Measurements from ENCODE around the gene ALDH1A1.

Gene ALDH1A1

DNA sequence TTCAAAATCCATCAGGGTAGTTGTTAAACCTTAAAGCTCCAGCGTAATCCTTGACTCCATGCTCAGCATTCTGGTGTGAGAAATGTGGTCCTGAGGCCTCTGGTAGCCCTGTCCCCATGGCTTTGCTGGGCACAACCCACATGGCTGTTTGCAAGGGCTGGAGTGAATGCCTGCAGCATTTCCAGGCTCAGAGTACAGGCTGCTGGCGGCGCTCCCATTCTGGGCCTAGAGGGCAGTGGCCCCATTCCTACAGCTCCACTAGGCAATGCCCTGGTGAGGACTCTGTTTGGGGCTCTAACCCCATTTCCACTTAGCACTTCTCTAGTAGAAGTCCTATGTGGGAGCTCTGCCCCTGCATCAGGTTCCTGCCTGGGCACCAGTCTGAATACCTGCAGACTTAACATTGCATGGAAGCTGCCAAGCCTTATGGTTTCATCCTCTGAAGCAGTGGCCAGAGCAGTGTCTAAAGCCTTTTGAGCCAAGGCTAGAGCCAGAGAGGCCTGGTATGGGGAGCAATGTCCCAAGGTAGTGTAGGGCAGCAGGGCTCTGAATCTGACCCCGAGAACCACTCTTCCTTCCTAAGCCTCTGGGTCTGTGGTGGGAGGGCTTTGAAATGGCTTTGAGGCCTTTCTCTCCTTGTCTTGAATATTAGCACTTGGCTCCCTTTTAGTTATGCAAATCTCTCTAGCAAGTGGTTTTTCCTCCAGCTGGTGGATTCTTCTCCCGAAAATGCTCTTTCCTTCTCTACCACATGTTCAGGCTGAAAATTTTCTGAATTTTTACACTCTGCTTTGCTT, 5.8 kb upstream of the ALDH1A1 start:
- no peak for TF ChIP-seq GATA2 (IDR thresholded peaks at IDR 0.05; ENCODE audit: low read depth, low read length)
- no peak for TF ChIP-seq GATA3 (IDR thresholded peaks at IDR 0.05; ENCODE audit: low read depth, low read length)

DNA sequence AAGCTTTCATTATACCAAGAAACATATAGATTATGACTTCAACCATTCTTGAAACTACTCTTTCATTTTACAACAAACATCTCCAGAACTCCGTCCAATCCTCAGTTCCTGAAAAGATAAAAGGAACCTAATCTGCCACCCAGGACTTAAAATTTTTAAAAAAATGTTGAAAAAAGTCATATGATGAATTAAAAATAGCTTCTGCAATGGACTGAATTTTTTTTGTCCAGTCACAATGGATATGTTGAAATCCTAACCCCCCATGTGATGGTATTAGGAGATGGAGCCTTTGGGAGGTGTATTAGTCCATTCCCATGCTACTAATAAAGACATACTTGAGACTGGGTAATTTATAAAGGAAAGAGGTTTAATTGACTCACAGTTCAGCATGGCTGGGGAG, 2.7 kb upstream of the ALDH1A1 start:
- TF ChIP-seq GATA3 (IDR thresholded peaks at IDR 0.05; ENCODE audit: low read depth, low read length) = no peak
- TF ChIP-seq GATA2 (IDR thresholded peaks at IDR 0.05; ENCODE audit: low read depth, low read length) = no peak

GRCh38 chr9:72955126-72955455, 2.2 kb upstream of the ALDH1A1 start:
- TF ChIP-seq GATA3 (IDR thresholded peaks at IDR 0.05; ENCODE audit: low read depth, low read length) (no peak), GATA2 (IDR thresholded peaks at IDR 0.05; ENCODE audit: low read depth, low read length) (no peak)

- TF ChIP-seq GATA2 (IDR thresholded peaks at IDR 0.05; ENCODE audit: low read depth, low read length) (no peak), GATA3 (IDR thresholded peaks at IDR 0.05; ENCODE audit: low read depth, low read length) (no peak)
These were observed 1.7 kb upstream of the ALDH1A1 start for GRCh38 chr9:72954431-72955125.

DNA sequence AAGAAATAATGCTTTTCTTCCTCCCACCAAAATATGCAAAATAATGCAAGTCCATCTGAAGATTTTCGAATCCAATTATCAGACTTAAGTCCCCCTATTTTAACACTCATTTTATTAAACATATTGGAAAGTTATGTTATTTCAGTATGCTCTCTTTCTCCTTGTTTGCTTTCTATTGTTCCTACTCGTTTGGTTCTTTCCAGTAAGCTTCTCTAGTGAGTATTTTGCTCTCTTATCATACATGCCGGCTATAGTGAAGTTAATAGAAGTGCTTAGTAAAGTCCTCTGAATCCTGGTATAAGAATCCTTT, 517 bp downstream of the ALDH1A1 start:
- TF ChIP-seq GATA2 (IDR thresholded peaks at IDR 0.05; ENCODE audit: low read depth, low read length) (no peak), GATA3 (IDR thresholded peaks at IDR 0.05; ENCODE audit: low read depth, low read length) (no peak)

DNA sequence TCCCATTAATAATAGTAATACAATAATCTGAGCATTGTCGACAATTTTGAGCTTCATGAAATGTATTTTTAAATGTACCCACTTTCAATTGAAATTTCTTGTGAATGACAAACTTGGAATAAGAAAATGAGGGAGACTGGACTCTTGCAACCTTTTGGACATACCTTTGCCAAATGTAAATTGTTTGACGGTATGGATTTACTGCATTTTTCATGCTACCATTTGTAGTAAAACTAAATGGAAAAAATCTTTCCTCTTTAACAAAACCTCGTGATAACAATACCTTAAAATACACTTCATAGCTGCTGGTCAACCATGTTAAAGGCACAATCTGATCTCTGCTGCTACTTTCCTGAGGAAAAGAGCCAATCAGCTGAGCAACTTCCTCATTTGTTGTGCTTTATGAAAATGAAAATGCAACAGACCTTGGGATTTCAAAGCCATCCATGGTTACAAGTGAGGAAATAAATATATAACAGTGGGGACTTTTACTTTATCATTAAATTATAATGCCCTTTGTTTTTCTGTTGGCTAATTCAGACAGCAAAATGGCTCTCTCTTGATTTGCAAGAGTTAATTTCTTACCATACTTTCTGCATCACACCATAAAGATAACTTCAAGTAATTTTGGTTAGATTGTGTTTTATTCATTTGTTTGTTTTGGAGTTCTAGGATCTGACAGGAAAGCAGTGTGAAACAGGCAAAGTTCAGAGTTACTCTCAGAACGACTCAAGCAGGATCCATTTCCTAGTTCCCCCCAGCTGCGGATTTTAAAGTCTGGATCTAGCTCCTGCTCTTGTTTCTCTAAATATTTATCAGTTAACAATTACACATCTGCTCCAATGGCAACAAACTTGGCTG, 1.1 kb downstream of the ALDH1A1 start:
- TF ChIP-seq GATA2 (IDR thresholded peaks at IDR 0.05; ENCODE audit: low read depth, low read length) (no peak), GATA3 (IDR thresholded peaks at IDR 0.05; ENCODE audit: low read depth, low read length) (no peak)

DNA sequence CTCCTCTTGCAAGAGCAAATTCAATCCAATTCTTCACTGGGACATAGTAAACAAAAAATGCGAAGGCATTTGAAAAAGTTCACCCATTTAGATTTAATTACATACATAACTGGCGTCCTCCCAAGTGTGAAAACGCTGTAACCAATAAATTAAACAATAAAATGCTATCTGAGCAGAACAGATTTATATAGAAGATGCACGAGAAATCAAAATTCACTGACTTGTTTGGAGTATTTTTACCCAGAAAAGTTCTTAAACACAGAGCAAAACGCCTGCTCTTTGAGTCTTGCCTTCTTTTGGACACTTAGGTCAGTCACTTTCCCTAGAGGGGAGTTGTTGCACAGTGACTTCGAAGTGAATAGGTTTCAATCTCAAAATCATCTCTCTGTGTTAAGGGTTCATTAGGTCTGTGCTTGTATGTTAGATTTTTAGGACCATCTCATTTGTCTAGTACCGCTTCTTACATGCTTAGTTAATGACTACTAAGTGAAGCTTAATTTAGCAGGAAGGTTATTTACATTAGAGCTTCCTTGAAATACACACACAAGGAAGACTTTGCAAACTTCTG, 1.9 kb downstream of the ALDH1A1 start:
- TF ChIP-seq GATA3 (IDR thresholded peaks at IDR 0.05; ENCODE audit: low read depth, low read length) (no peak), GATA2 (IDR thresholded peaks at IDR 0.05; ENCODE audit: low read depth, low read length) (no peak)

DNA sequence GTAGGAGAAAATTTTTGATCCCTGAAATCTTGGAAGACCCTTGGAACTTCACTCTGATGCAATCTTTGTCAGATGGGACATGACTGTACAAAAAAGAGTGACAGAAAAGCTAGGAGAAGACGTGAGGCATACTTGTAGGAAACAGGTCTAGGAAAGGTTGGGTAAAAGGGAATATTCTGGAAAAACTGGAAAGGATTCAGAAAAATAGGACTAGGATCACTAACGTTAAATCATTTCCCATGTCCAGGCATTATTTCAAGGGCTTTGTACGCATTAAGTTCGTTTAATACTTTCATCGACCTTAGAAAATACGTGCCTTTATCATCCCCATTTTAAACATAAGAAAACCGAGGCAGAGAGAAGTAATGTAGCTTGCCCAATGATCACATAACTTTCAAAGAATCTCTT, 2.9 kb downstream of the ALDH1A1 start:
- no peak for TF ChIP-seq GATA2 (IDR thresholded peaks at IDR 0.05; ENCODE audit: low read depth, low read length)
- no peak for TF ChIP-seq GATA3 (IDR thresholded peaks at IDR 0.05; ENCODE audit: low read depth, low read length)

DNA sequence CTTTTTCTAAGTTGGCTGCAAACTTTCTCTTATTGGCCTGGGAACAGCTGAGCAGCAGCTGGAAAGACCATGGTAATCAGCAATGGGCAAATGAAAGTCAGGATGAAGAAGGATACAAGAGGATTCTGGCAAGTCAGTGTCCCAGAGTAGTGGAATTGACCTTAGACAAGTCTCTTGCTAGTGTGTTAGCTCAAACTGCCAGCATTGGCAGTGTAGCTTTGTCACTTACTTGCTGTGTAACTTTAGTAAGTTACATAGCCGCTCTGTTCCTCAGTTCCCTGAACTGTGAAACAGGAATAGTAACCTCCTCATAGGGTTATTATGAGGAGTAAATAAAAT, 3.6 kb downstream of the ALDH1A1 start:
- TF ChIP-seq GATA3 (IDR thresholded peaks at IDR 0.05; ENCODE audit: low read depth, low read length) = no peak
- no peak for TF ChIP-seq GATA2 (IDR thresholded peaks at IDR 0.05; ENCODE audit: low read depth, low read length)

GRCh38 chr9:72948575-72949243, 4.1 kb downstream of the ALDH1A1 start:
- TF ChIP-seq GATA3 (IDR thresholded peaks at IDR 0.05; ENCODE audit: low read depth, low read length) (no peak), GATA2 (IDR thresholded peaks at IDR 0.05; ENCODE audit: low read depth, low read length) (no peak)

DNA sequence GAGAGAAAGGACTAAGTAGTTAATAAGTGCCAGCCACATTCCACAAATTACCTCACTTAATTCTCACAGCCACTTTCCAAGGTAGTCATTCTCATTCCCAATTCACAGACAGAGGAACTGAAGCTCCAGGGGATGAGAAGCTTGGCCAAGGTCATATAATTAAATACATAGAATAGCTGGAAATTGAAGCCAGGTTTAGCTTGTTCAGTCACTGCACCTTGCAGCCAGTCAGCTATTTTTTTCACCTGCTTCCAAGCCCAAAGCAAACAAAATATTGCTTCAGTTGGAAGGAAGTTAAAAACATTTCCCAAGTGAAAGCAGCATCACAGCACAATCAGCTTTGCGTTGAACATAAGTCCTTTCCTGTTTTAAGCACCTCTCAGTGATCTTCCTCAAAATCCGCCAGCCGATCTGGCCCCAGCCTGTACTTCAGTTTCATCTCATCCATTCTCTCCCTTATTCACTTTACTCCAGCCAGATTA, 4.8 kb downstream of the ALDH1A1 start:
- TF ChIP-seq GATA3 (IDR thresholded peaks at IDR 0.05; ENCODE audit: low read depth, low read length) (no peak), GATA2 (IDR thresholded peaks at IDR 0.05; ENCODE audit: low read depth, low read length) (no peak)

- TF ChIP-seq GATA3 (IDR thresholded peaks at IDR 0.05; ENCODE audit: low read depth, low read length) (no peak), GATA2 (IDR thresholded peaks at IDR 0.05; ENCODE audit: low read depth, low read length) (no peak)
These were observed 6.0 kb downstream of the ALDH1A1 start for GRCh38 chr9:72946821-72947220.

GRCh38 chr9:72946318-72946717, 6.5 kb downstream of the ALDH1A1 start:
- TF ChIP-seq GATA3 (IDR thresholded peaks at IDR 0.05; ENCODE audit: low read depth, low read length) = no peak
- no peak for TF ChIP-seq GATA2 (IDR thresholded peaks at IDR 0.05; ENCODE audit: low read depth, low read length)

DNA sequence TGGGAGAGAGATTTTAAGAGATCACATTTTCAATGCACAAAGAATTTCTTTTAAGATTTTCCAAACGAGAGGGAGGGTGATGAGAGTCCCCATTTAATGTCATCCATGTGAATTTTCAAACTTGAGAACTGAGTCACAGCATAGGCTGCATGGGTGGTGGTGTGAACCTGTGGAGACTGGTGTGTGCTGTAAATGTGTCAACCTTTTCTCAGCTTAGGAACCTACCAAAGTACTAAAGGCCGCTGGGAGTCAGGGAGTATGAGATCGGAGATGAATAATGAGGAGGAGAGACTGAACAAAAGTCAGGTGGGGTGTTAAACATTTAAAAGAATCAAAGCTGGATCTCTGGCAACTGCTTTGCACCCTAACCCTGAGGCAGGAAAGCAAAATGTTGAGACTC, 7.5 kb downstream of the ALDH1A1 start:
- TF ChIP-seq GATA2 (IDR thresholded peaks at IDR 0.05; ENCODE audit: low read depth, low read length) = no peak
- no peak for TF ChIP-seq GATA3 (IDR thresholded peaks at IDR 0.05; ENCODE audit: low read depth, low read length)

All from SH-SY5Y (cell line).